ENCODE data around the gene SMG7.

Gene SMG7

GRCh38 chr1:183592733-183593132 is 120.4 kb downstream of the SMG7 start:
- DNase-seq: peak in 1 of 2 donors; percentile 49

- peak; percentile 87 to 90 for DNase-seq
Measured at GRCh38 chr1:183593356-183593755, 121.1 kb downstream of the SMG7 start.

GRCh38 chr1:183595537-183595936 is 123.2 kb downstream of the SMG7 start:
- no peak for DNase-seq

- DNase-seq: no peak
Measured at GRCh38 chr1:183596500-183596899, 124.2 kb downstream of the SMG7 start.

GRCh38 chr1:183597656-183598347 is 125.5 kb downstream of the SMG7 start:
- DNase-seq: no peak

- no peak for DNase-seq
Measured at GRCh38 chr1:183598386-183598785, 126.1 kb downstream of the SMG7 start.

GRCh38 chr1:183600136-183600535 is 127.8 kb downstream of the SMG7 start:
- DNase-seq: peak; percentile 97

- DNase-seq: peak; percentile 58 to 82
Measured at GRCh38 chr1:183600634-183601033, 128.3 kb downstream of the SMG7 start.

- DNase-seq: peak in 1 of 2 donors; percentile 24
Measured at GRCh38 chr1:183602510-183602909, 130.2 kb downstream of the SMG7 start.

Data from inflammatory macrophage (primary cell).